KMS-11 (cell line): ENCODE data around the gene SIN3B.

Experiments
- H2AFZ ChIP-seq: fragments of 200-600 bp; sonication (generic); 2 replicates; pipeline ENCODE4 v1.6.1; 2016; ENCODE audit warnings: antibody characterized with exemption, mixed run types, low read depth
- H3K27ac ChIP-seq: fragments of 200-600 bp; sonication (generic); 2 replicates; pipeline ENCODE4 v1.6.1; 2016; ENCODE audit warnings: mild to moderate bottlenecking, mixed run types
- H3K27me3 ChIP-seq: fragments of 200-600 bp; sonication (generic); 2 replicates; pipeline ENCODE4 v1.6.1; 2017; ENCODE audit warnings: mild to moderate bottlenecking, low read depth, mixed run types, moderate library complexity; ENCODE audit not compliant: insufficient read depth
- H3K36me3 ChIP-seq: fragments of 200-600 bp; sonication (generic); 2 replicates; pipeline ENCODE4 v1.6.1; 2017; ENCODE audit warnings: mild to moderate bottlenecking, mixed run types; ENCODE audit not compliant: insufficient read depth
- H3K4me1 ChIP-seq: fragments of 200-600 bp; sonication (generic); 2 replicates; pipeline ENCODE4 v1.6.1; 2016; ENCODE audit warnings: mild to moderate bottlenecking, low read depth, mixed run types; ENCODE audit not compliant: poor library complexity, severe bottlenecking
- H3K4me2 ChIP-seq: fragments of 200-600 bp; sonication (generic); 2 replicates; pipeline ENCODE4 v1.7.0; 2016; ENCODE audit warnings: mild to moderate bottlenecking, mixed run types
- H3K4me3 ChIP-seq: fragments of 200-600 bp; sonication (generic); IDR thresholded peaks from 2 replicates; pipeline ENCODE4 v1.6.1; 2017; ENCODE audit warnings: low read depth, low read length, mixed read lengths; ENCODE audit not compliant: insufficient read depth
- H3K79me2 ChIP-seq: fragments of 200-600 bp; sonication (generic); 2 replicates; pipeline ENCODE4 v1.6.1; 2016; ENCODE audit warnings: low read depth, mixed run types; ENCODE audit not compliant: insufficient read depth
- H3K9ac ChIP-seq: fragments of 200-600 bp; sonication (generic); 2 replicates; pipeline ENCODE4 v1.6.1; 2016; ENCODE audit warnings: mild to moderate bottlenecking, mixed run types
- H4K20me1 ChIP-seq: fragments of 200-600 bp; sonication (generic); 2 replicates; pipeline ENCODE4 v1.6.1; 2016; ENCODE audit warnings: mild to moderate bottlenecking, mixed run types; ENCODE audit not compliant: insufficient read depth
- CTCF ChIP-seq: fragments of 200-600 bp; sonication (generic); conservative IDR thresholded peaks from 2 replicates; pipeline ENCODE4 v1.6.1; 2017; ENCODE audit warnings: low read depth, mild to moderate bottlenecking, antibody characterized with exemption, low read length, moderate library complexity, mixed read lengths

Gene SIN3B

GRCh38 chr19:16789238-16789637, 40.0 kb upstream of the SIN3B start:
- H3K4me1 ChIP-seq: no peaks in the 10 kb centered on the region
- no peak for TF ChIP-seq CTCF
- no peaks in the 10 kb centered on the region for H3K36me3 ChIP-seq
- no peak overlapping the region for H3K9ac ChIP-seq
- no peak overlapping the region for H3K4me3 ChIP-seq
- no peaks in the 10 kb centered on the region for H3K27me3 ChIP-seq
- H3K4me2 ChIP-seq: no peak overlapping the region
- no peak overlapping the region for H3K27ac ChIP-seq
- no peak overlapping the region for H2AFZ ChIP-seq
- H4K20me1 ChIP-seq: no peaks in the 10 kb centered on the region
- H3K79me2 ChIP-seq: no peaks in the 10 kb centered on the region

GRCh38 chr19:16790051-16790450, 39.1 kb upstream of the SIN3B start:
- H3K27me3 ChIP-seq: no peaks in the 10 kb centered on the region
- H3K4me3 ChIP-seq: no peak overlapping the region
- no peak for TF ChIP-seq CTCF
- no peaks in the 10 kb centered on the region for H3K36me3 ChIP-seq
- H2AFZ ChIP-seq: no peak overlapping the region
- H3K79me2 ChIP-seq: no peaks in the 10 kb centered on the region
- H3K27ac ChIP-seq: no peak overlapping the region
- no peak overlapping the region for H3K4me2 ChIP-seq
- no peaks in the 10 kb centered on the region for H4K20me1 ChIP-seq
- no peak overlapping the region for H3K9ac ChIP-seq
- no peaks in the 10 kb centered on the region for H3K4me1 ChIP-seq

GRCh38 chr19:16791942-16792341, 37.3 kb upstream of the SIN3B start:
- H3K9ac ChIP-seq: no peak overlapping the region
- no peak overlapping the region for H3K4me3 ChIP-seq
- H4K20me1 ChIP-seq: no peaks in the 10 kb centered on the region
- no peaks in the 10 kb centered on the region for H3K4me1 ChIP-seq
- H3K79me2 ChIP-seq: no peaks in the 10 kb centered on the region
- TF ChIP-seq CTCF: no peak
- H3K4me2 ChIP-seq: no peak overlapping the region
- H3K36me3 ChIP-seq: no peaks in the 10 kb centered on the region
- H2AFZ ChIP-seq: no peak overlapping the region
- no peak overlapping the region for H3K27ac ChIP-seq
- H3K27me3 ChIP-seq: no peaks in the 10 kb centered on the region

GRCh38 chr19:16794456-16795441, 34.4 kb upstream of the SIN3B start:
- Histone ChIP-seq H3K4me1 (no peaks in the 10 kb centered on the region), H3K79me2 (no peaks in the 10 kb centered on the region), H3K36me3 (no peaks in the 10 kb centered on the region), H2AFZ (no peak overlapping the region), H3K4me3 (no peak overlapping the region), H3K9ac (no peak overlapping the region), H3K27ac (no peak overlapping the region), H4K20me1 (no peaks in the 10 kb centered on the region), H3K27me3 (no peaks in the 10 kb centered on the region), H3K4me2 (no peak overlapping the region)
- no peak for TF ChIP-seq CTCF
